HG03354 (cell line): Measurements from ENCODE around the gene WTAP.
A peak's percentile ranks its signal among the peaks of the same experiment; 100 is the strongest.
"Not testable (repeated sequence)": the region's sequence is repeated elsewhere in the genome, so short reads cannot be mapped to it uniquely, and the experiment has no call there.

ENCODE experiments used
- ATAC-seq: cut with Tn5 transposase; IDR thresholded peaks from one replicate; pipeline ENCODE4 v1.9.1; 2021; ENCODE audit warnings: mild to moderate bottlenecking; ENCODE audit not compliant: unreplicated experiment, poor library complexity, severe bottlenecking

Gene WTAP

GRCh38 chr6:159726918-159727716 lies at the start of gene WTAP:
TSS of gene WTAP (plus strand) at chr6:159727506. CDS start at chr6:159736266, 8,760 bp downstream.
- peak; percentile 79 for ATAC-seq

DNA sequence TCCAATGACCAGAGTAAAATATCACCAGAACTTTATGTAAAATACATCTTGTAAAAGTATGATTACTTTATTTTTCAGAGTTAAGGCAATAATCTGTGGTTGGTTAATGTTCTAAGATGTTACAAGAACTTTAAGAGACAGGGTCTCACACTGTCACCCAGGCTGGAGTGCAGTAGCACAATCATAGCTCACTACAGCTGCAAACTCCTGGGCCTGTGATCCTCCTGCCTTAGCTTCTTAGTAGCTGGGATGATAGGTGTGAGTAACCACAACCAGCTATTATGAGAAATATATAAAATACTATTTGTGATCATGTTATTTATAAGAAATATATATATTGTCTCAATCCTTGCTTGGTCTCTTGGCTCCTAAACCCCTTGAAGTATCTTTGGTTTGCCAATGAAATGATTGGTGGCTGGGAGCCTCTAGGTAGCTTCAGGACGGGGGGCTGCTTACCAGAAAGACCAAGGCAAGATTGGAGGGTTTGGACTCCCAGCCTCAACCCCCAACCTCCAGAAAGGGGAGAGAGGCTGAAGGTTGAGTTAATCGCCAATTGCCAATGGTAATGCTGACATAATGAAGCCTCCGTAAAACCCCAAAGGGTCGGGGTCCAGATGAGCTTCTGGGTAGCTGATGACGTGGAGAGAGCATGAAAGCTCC lies 49.7 kb upstream of the WTAP start:
- no peak for ATAC-seq

- no peak for ATAC-seq
Measured at GRCh38 chr6:159678574-159678973, 48.7 kb upstream of the WTAP start.

- peak; percentile 51 for ATAC-seq
Measured at GRCh38 chr6:159679091-159680077, 47.9 kb upstream of the WTAP start.

DNA sequence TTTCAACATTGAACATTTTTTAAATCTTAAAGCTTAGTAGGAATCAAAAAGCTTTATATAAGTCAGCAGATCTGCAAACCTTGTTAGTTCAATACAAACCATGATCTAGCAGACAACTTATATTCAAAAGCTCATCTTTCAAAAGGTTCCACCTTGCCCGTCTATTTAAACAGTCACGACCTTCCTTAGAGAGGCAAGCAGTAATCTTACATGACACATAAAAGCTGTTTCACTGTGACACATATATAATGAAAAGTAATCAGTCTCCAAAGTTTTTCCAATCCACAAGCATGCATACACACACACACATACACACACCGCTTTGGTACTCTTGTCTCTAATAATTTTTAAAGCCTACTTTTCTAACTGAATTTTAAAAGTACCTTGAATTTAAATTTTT lies 47.2 kb upstream of the WTAP start:
- ATAC-seq: no peak

GRCh38 chr6:159681191-159681880 lies 46.0 kb upstream of the WTAP start:
- no peak for ATAC-seq

DNA sequence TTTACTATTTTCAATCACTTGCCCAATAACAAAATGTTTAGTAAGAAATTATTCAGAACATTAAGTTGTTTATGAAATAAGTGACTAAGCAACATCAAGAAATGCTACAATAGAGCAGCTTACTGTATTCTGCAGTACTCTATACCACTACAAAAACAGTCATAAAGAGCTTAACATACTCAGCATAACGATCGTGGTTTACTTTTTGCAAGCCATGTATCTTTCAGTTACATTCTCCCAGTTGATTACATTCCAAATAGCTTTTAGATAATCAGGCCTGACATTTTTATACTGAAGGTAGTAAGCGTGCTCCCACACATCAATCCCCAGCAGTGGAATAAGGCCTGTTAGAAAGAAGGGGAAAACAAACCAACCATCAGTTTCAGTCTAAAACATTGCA lies 45.0 kb upstream of the WTAP start:
- no peak for ATAC-seq

GRCh38 chr6:159682810-159683209 lies 44.5 kb upstream of the WTAP start:
- ATAC-seq: no peak

DNA sequence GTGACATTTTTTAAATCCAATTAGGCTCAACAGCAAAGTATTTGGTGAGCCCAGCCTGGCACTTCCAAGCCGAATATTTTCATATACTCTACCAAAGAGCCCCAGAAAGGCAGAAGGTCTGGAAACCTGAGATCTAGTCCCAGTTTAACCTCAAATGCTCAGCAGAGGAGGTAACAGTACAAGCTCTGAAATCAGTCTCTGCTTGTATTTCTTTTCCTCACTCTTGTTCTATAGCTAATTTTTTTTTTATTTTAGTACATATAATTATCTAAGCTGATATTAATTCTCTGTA lies 43.3 kb upstream of the WTAP start:
- no peak for ATAC-seq

- ATAC-seq: no peak
Measured at GRCh38 chr6:159686040-159686439, 41.3 kb upstream of the WTAP start.

GRCh38 chr6:159686703-159687102 lies 40.6 kb upstream of the WTAP start:
- ATAC-seq: no peak

GRCh38 chr6:159687341-159687740 lies 40.0 kb upstream of the WTAP start:
- ATAC-seq: no peak

DNA sequence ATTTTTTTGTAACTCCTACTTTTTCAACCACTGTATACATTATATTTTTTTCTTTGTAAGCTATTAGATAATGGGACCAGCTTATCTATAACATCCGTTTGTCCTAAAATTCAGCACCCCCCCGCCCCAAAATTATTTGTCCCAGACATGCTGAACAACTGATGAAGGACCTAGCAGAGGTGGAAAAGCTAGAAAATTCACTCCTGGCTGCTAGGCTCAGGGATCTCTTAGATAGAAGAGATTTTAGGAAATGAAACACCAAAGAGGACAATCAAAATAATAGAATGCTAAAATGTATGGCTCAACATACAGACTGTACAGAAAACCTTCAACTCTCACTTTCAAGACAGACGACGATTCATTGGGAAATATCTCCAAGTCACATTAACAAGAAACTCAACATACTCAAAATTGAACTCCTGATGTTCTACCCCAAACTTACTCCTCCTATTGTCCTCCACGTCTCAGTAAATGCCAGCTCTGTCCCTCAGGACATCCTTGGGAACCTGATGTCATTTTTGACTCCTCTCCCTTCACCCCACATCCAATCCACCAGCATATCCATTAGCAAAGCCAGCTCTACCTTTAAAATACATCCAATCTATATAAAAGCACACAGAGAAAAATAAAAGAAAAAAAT lies 38.9 kb upstream of the WTAP start:
- ATAC-seq: no peak

DNA sequence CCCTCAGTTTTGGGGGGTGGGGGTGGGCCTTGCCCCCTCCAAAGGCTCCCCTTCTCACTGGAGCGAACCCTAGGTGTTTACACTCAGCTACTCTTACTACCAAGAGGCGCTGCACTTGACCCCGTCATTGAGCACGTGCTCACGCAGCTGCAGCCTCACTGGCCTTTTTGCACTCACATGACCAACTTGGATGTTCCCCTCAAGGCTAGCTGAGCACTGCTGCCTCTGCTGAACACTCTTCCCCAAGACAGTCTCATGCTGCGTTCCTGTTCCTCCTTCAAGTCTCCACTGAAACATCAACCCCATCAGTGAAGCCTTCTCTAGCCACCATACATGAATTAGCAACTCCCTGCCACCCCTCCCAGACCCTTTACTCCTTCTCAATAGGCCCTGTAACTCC lies 38.3 kb upstream of the WTAP start:
- ATAC-seq: no peak

- not testable (repeated sequence) for ATAC-seq
Measured at GRCh38 chr6:159690135-159690534, 37.2 kb upstream of the WTAP start.

GRCh38 chr6:159691133-159691962 lies 36.0 kb upstream of the WTAP start:
- no peak for ATAC-seq

- ATAC-seq: no peak
Measured at GRCh38 chr6:159691963-159692287, 35.4 kb upstream of the WTAP start.

DNA sequence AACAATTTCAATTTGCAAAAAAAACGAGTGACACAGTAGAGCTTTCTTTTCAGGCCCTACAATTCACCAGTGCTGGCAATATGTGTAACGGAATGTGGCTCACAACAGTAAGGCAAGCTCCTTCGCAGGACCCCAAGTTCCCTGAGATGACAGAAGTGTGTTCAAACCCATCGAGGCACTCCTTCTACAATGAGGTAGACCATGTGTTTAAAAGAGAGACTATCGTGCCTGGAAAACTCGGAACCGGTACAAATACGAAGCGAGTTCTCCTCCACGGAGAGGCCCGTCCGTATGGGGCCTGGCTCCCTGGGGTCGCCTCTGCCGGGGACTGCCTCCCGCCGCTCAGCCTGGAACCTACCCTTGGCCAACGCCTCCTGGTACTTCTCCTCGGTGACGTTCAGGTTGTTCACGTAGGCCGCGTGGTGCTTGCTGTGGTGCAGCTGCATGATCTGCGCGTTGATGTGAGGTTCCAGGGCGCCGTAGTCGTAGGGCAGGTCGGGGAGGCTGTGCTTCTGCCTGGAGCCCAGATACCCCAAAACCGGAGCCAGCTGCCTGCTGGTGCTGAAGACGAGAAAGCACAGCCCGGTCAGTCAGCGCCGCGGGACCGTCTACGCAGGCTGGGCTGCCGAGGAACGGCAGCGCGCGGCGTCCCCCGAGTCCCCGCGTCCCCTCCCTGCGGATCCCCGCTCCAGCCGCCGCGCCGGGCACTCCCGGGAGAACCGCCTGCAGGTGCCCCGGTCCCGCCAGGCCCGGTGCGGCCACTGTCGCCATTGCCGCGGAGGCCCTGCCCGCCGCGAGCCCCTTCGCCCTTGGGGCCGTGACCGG lies 34.8 kb upstream of the WTAP start:
- ATAC-seq: peak; percentile 47
